ENCODE results near the gene POLDIP3.

DNA sequence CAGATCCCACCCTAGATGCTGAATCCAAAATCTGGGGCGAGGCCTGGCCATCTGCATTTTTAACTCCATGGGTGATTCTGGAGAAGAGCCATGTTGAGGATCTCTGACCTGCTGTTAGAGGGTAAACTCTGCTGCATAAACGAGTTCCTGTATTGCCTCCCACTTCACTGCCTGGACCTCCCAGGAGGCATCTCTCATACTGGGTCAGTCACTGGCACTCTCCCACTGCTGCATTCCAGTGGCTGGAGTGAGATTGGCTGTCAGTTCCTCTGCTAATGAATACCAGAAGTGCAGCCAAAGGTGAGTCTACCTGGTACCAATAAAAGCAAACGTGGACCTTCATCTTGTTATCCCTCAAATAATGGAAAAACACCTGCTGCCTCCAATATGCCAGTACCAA lies 10.3 kb downstream of the POLDIP3 start:
- no peak for TF ChIP-seq EZH2phosphoT487 (IDR thresholded peaks at IDR 0.05; ENCODE audit: low read depth, severe bottlenecking, unreplicated experiment)
- TF ChIP-seq, protein P1, sequence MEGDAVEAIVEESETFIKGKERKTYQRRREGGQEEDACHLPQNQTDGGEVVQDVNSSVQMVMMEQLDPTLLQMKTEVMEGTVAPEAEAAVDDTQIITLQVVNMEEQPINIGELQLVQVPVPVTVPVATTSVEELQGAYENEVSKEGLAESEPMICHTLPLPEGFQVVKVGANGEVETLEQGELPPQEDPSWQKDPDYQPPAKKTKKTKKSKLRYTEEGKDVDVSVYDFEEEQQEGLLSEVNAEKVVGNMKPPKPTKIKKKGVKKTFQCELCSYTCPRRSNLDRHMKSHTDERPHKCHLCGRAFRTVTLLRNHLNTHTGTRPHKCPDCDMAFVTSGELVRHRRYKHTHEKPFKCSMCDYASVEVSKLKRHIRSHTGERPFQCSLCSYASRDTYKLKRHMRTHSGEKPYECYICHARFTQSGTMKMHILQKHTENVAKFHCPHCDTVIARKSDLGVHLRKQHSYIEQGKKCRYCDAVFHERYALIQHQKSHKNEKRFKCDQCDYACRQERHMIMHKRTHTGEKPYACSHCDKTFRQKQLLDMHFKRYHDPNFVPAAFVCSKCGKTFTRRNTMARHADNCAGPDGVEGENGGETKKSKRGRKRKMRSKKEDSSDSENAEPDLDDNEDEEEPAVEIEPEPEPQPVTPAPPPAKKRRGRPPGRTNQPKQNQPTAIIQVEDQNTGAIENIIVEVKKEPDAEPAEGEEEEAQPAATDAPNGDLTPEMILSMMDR (IDR thresholded peaks at IDR 0.05; ENCODE audit: poor library complexity): no peak

All from hepatocyte (in vitro differentiated cells).